Heart right ventricle (tissue), 16 donors: ENCODE results near the gene PLA2G12A. TPM values are rescaled to one million over a fixed set of nuclear protein-coding genes. Genes with fewer than 3 reads are reported as not detected.

Experiments
- ATAC-seq, 8 donors: fragments of 200-7000 bp; cut with Tn5 transposase; one replicate each; pipeline ENCODE4 v1.9.1; 2020; ENCODE audit warnings: mild to moderate bottlenecking in 8 of 8, moderate library complexity in 8 of 8, moderate number of reproducible peaks in 1 of 8
- DNase-seq, 2 donors: peaks; one replicate each; pipeline ENCODE4 v3.0.0-alpha.2; 2020
- H3K27ac ChIP-seq, 10 donors: fragments of 200-600 bp; sonication (generic) in 2 of 10; one replicate each; pipeline versions ENCODE4 v1.5.0 to v1.8.0; 2020 to 2022; ENCODE audit warnings: mild to moderate bottlenecking in 3 of 10
- H3K27me3 ChIP-seq, 7 donors: fragments of 200-600 bp; one replicate each; pipeline ENCODE4 v1.8.0; 2021 to 2022; ENCODE audit warnings: mild to moderate bottlenecking in 2 of 7
- H3K36me3 ChIP-seq, 9 donors: fragments of 200-600 bp; sonication (generic) in 1 of 9; one replicate each; pipeline versions ENCODE4 v1.5.0 to v1.8.0; 2020 to 2022; ENCODE audit warnings: mild to moderate bottlenecking in 2 of 9
- H3K4me1 ChIP-seq, 9 donors: fragments of 200-600 bp; sonication (generic) in 1 of 9; one replicate each; pipeline versions ENCODE4 v1.5.0 to v1.8.0; 2020 to 2022; ENCODE audit warnings: mild to moderate bottlenecking in 4 of 9
- H3K4me3 ChIP-seq, 10 donors: fragments of 200-600 bp; sonication (generic) in 2 of 10; one replicate each; pipeline versions ENCODE4 v1.5.0 to v1.8.0; 2020 to 2022; ENCODE audit warnings: mild to moderate bottlenecking in 7 of 10, moderate library complexity in 2 of 10
- H3K9me3 ChIP-seq, 11 donors: fragments of 200-600 bp in 10 of 11; sonication (generic) in 2 of 11; one replicate each; pipeline versions ENCODE4 v1.5.0 to v1.8.0; 2013 to 2022; ENCODE audit warnings: mild to moderate bottlenecking in 2 of 11, control low read depth in 1 of 11, moderate library complexity in 1 of 11
- CTCF ChIP-seq, 9 donors: fragments of 200-600 bp; sonication (generic) in 2 of 9; IDR thresholded peaks; one replicate each; pipeline versions ENCODE4 v1.5.0 to v1.8.0; 2021 to 2022; ENCODE audit warnings: antibody characterized with exemption in 9 of 9, mild to moderate bottlenecking in 5 of 9, moderate library complexity in 1 of 9
- WGBS, 2 donors: extraction: QIAGEN DNeasy Blood & Tissue Kit; methylation state at CpG; one replicate each; pipeline ENCODE4 v1.1.7; 2013; ENCODE audit warnings: inconsistent platforms in 1 of 2; 5-methylcytosine and 5-hydroxymethylcytosine counted together
- intact Hi-C, 10 donors: fragments of 100-400 bp; cut with DNase I; formaldehyde crosslinking; loops; one replicate each; pipeline versions ENCODE4 v1.11.1 to v1.14.2; 2022
- polyA plus RNA-seq, 2 donors: library from polyadenylated mRNA; stranded (reverse); fragments of 200-250 nt; gene quantifications; one replicate each; pipeline ENCODE4 v1.2.3, GENCODE V29; 2013
- total RNA-seq, 10 donors: library from RNA; stranded (reverse); fragmentation: NEBNext Ultra II Directional in 3 of 10; extraction: Animal tissue kit (Norgen Biotek cat#: 25700) in 3 of 10; gene quantifications; one replicate each; pipeline versions ENCODE4 v1.2.1 to v1.2.4, GENCODE V29; 2021 to 2023
- donor health status: Arrhythmogenic right ventricular cardiomyopathy.
- donor health status: ischemic (EF 13 %, LVEDD 7.1; RV severe dilation, severe dysfunction).
- donor health status: healthy with polysubstance abuse.
- donor health status: DM: no; HTN: yes; CAD: no.
- donor health status: DM: no; HTN: no; CAD: no.
- donor health status: ischemic (EF 25% LVEDD 6.9; RV normal size, moderate dysfunction).
- donor health status: ischemic (EF 25% LVEDD 5.7; RV mildly dilated, moderate dysfunction).
- donor health status: healthy.
- donor health status: DM: yes; HTN: yes; CAD: no.
- donor health status: Ischemic cardiomyopathy.
- donor health status: ischemic (EF 35%, LVEDD 5.7; RV mildly dilated, moderate dysfunction).
- donor health status: nonischemic (EF 11% LVEDD 7.7; RV severe dilation, severe dysfunction).
- donor health status: DM: yes; HTN: yes; CAD: no.
- donor health status: PGD.
- donor health status: ischemic (EF 29% LVEDD 5.4; RV normal size, mild dysfunction).
- donor health status: nonischemic (EF 23%, LVEDD 6.1; RV moderate dilation, normal function).

Gene PLA2G12A
- total and polyA plus RNA-seq, 12 donors: 14.3 to 100 (median 47.3) TPM

GRCh38 chr4:109735566-109736365, 5.9 kb upstream of the PLA2G12A start:
- Histone ChIP-seq H3K27ac (no peak overlapping the region), H3K27me3 (no peaks in the 10 kb centered on the region), H3K36me3 (peaks cover 0 to under 1% (median 0%) of the 10 kb centered on the region in 9 donors), H3K9me3 (no peaks in the 10 kb centered on the region), H3K4me1 (peaks cover 0 to 2% (median 0%) of the 10 kb centered on the region in 9 donors), H3K4me3 (no peak overlapping the region)
- intact Hi-C loops: loop anchor here in 1 of 10 donors (10.0 kb wide), 1 partner anchor 301 kb away; the partner anchor contains the start of gene SEC24B
- ATAC-seq: peak in 3 of 8 donors; percentile 48 to 85 (median 58)
- DNase-seq: no peak
- no peak for TF ChIP-seq CTCF (IDR thresholded peaks at IDR 0.05)
- WGBS, 2 donors: 66 to 71% methylated on average over 7 of the region's 7 CpGs

- intact Hi-C loops: loop anchor here in 4 of 10 donors (5.0 to 10.0 kb wide), 3 partner anchors 69 to 299 kb away; partner anchors contain the start of genes CFI (in 2 of the 4), GAR1 (in 2 of the 4) and SEC24B (in 1 of the 4)
- no peak overlapping the region for H3K27ac ChIP-seq
- H3K9me3 ChIP-seq: no peaks in the 10 kb centered on the region
- H3K4me1 ChIP-seq: peaks cover 0 to 15% (median 8%) of the 10 kb centered on the region in 9 donors
- DNase-seq: no peak
- WGBS, 2 donors: 92 to 93% methylated on average over 5 of the region's 5 CpGs
- H3K36me3 ChIP-seq: no peaks in the 10 kb centered on the region
- no peak for ATAC-seq
- no peaks in the 10 kb centered on the region for H3K27me3 ChIP-seq
- no peak overlapping the region for H3K4me3 ChIP-seq
- TF ChIP-seq CTCF (IDR thresholded peaks at IDR 0.05): no peak
Observed at GRCh38 chr4:109733728-109734127, 3.9 kb upstream of the PLA2G12A start.

GRCh38 chr4:109730619-109731545, 1.0 kb upstream of the PLA2G12A start:
- no peaks in the 10 kb centered on the region for H3K9me3 ChIP-seq
- DNase-seq (no peak), ATAC-seq (no peak)
- H3K27ac ChIP-seq: peak overlapping the region; percentile 28 to 92 (median 83)
- TF ChIP-seq CTCF (IDR thresholded peaks at IDR 0.05): peak in 1 of 9 donors; percentile 12
- H3K4me3 ChIP-seq: peak overlapping the region; percentile 72 to 100 (median 92)
- intact Hi-C loops: loop anchor here in 4 of 10 donors (5.0 to 10.0 kb wide), 3 partner anchors 71 to 296 kb away; partner anchors contain the start of genes CFI (in 2 of the 4), GAR1 (in 2 of the 4) and SEC24B (in 1 of the 4)
- H3K36me3 ChIP-seq: peaks cover 0 to 4% (median 0%) of the 10 kb centered on the region in 9 donors
- 54 to 55% methylated on average over 21 of the region's 21 CpGs for WGBS, 2 donors
- peaks cover 0 to 24% (median 14%) of the 10 kb centered on the region in 9 donors for H3K4me1 ChIP-seq
- no peaks in the 10 kb centered on the region for H3K27me3 ChIP-seq
